ENCODE results near the gene PDCD6IP.
"Not testable (repeated sequence)": the region's sequence is repeated elsewhere in the genome, so short reads cannot be mapped to it uniquely, and the experiment has no call there.

Gene PDCD6IP

GRCh38 chr3:33798418-33799201, at the start of gene PDCD6IP:
Gene PDCD6IP, plus strand, starts transcription at chr3:33798630. Its CDS starts 99 bp downstream, at chr3:33798729.
- DNase-seq, result peak; percentile 89

GRCh38 chr3:33749546-33750210, 48.8 kb upstream of the PDCD6IP start:
- no peak for DNase-seq

- no peak for DNase-seq
These were observed 48.2 kb upstream of the PDCD6IP start for GRCh38 chr3:33750211-33750548.

- no peak for DNase-seq
These were observed 47.1 kb upstream of the PDCD6IP start for GRCh38 chr3:33751336-33751735.

- DNase-seq, result not testable (repeated sequence)
These were observed 44.0 kb upstream of the PDCD6IP start for GRCh38 chr3:33754391-33754790.

- no peak for DNase-seq
These were observed 40.1 kb upstream of the PDCD6IP start for GRCh38 chr3:33758281-33758680.

- DNase-seq, result no peak
These were observed 39.6 kb upstream of the PDCD6IP start for GRCh38 chr3:33758864-33759263.

GRCh38 chr3:33768578-33769330, 29.7 kb upstream of the PDCD6IP start:
- no peak for DNase-seq

- DNase-seq, result no peak
These were observed 24.8 kb upstream of the PDCD6IP start for GRCh38 chr3:33773637-33774036.

- DNase-seq, result no peak
These were observed 23.1 kb upstream of the PDCD6IP start for GRCh38 chr3:33775363-33775762.

GRCh38 chr3:33777996-33778395, 20.4 kb upstream of the PDCD6IP start:
- DNase-seq, result no peak

- no peak for DNase-seq
These were observed 18.7 kb upstream of the PDCD6IP start for GRCh38 chr3:33779751-33780150.

- DNase-seq, result not testable (repeated sequence)
These were observed 17.0 kb upstream of the PDCD6IP start for GRCh38 chr3:33781413-33781812.

- DNase-seq, result no peak
These were observed 11.7 kb upstream of the PDCD6IP start for GRCh38 chr3:33786565-33787327.

GRCh38 chr3:33787328-33788009, 11.0 kb upstream of the PDCD6IP start:
- peak; percentile 60 for DNase-seq

- no peak for DNase-seq
These were observed 9.1 kb upstream of the PDCD6IP start for GRCh38 chr3:33789183-33789954.

- DNase-seq, result no peak
These were observed 8.3 kb upstream of the PDCD6IP start for GRCh38 chr3:33790091-33790490.

- DNase-seq, result peak; percentile 75
These were observed 6.8 kb upstream of the PDCD6IP start for GRCh38 chr3:33791477-33792166.

GRCh38 chr3:33792167-33792892, 6.1 kb upstream of the PDCD6IP start:
- DNase-seq, result no peak

GRCh38 chr3:33795131-33795530, 3.3 kb upstream of the PDCD6IP start:
- DNase-seq, result no peak

All from CD4-positive, alpha-beta T cell treated with Interferon gamma for 1 hour (primary cell).